ENCODE data around the gene PHGDH. TPM values are rescaled to one million over a fixed set of nuclear protein-coding genes. Genes with fewer than 3 reads are reported as not detected.

Gene PHGDH
- total and polyA plus RNA-seq, 2 of the 13 experiments (the other 11 are each of a cell fraction or from before 2014, with no cell fraction given), result 95.8 to 133 TPM

DNA sequence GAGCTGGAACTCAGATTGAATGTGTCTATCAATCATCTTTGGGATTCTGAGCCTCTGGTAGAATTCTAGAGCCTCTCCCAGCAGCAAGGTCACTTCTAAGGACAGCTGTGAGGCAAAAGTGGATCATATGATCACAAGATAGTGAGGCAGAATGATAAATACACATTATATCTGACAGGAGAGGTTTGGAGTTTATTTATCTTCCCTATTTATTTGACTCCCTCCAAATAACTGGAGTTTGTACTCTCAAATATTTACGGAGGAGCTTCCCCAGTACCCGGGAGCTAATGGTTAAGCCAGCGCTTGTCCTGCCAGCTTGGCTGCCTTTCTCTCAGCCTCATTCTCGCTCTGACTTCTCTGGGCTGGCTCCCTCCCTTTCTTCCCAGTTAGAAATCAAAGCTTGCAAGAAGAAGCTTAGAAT, 54.6 kb downstream of the PHGDH start (continued):
- TF ChIP-seq, protein P1, sequence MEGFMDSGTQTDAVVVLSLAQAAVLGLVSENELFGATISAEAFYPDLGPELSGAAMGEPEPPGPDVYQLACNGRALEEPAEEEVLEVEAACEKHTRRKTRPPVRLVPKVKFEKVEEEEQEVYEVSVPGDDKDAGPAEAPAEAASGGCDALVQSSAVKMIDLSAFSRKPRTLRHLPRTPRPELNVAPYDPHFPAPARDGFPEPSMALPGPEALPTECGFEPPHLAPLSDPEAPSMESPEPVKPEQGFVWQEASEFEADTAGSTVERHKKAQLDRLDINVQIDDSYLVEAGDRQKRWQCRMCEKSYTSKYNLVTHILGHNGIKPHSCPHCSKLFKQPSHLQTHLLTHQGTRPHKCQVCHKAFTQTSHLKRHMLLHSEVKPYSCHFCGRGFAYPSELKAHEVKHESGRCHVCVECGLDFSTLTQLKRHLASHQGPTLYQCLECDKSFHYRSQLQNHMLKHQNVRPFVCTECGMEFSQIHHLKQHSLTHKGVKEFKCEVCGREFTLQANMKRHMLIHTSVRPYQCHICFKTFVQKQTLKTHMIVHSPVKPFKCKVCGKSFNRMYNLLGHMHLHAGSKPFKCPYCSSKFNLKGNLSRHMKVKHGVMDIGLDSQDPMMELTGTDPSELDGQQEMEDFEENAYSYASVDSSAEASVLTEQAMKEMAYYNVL (CRISPR knock-in tag; IDR thresholded peaks at IDR 0.05; ENCODE audit: borderline replicate concordance), result no peak
- peak; percentile 87; the same call in 1 of the 2 replicates for TF ChIP-seq HMG20A (CRISPR knock-in tag; IDR thresholded peaks at IDR 0.05; ENCODE audit: borderline replicate concordance)
- TF ChIP-seq CHD2 (IDR thresholded peaks at IDR 0.05; ENCODE audit: low read depth, low read length), result no peak
- TF ChIP-seq, protein P2, sequence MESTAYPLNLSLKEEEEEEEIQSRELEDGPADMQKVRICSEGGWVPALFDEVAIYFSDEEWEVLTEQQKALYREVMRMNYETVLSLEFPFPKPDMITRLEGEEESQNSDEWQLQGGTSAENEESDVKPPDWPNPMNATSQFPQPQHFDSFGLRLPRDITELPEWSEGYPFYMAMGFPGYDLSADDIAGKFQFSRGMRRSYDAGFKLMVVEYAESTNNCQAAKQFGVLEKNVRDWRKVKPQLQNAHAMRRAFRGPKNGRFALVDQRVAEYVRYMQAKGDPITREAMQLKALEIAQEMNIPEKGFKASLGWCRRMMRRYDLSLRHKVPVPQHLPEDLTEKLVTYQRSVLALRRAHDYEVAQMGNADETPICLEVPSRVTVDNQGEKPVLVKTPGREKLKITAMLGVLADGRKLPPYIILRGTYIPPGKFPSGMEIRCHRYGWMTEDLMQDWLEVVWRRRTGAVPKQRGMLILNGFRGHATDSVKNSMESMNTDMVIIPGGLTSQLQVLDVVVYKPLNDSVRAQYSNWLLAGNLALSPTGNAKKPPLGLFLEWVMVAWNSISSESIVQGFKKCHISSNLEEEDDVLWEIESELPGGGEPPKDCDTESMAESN (CRISPR knock-in tag; conservative IDR thresholded peaks at IDR 0.05), result no peak
- TF ChIP-seq ZFP36L2 (CRISPR knock-in tag; IDR thresholded peaks at IDR 0.05), result no peak
- TF ChIP-seq, protein P3, sequence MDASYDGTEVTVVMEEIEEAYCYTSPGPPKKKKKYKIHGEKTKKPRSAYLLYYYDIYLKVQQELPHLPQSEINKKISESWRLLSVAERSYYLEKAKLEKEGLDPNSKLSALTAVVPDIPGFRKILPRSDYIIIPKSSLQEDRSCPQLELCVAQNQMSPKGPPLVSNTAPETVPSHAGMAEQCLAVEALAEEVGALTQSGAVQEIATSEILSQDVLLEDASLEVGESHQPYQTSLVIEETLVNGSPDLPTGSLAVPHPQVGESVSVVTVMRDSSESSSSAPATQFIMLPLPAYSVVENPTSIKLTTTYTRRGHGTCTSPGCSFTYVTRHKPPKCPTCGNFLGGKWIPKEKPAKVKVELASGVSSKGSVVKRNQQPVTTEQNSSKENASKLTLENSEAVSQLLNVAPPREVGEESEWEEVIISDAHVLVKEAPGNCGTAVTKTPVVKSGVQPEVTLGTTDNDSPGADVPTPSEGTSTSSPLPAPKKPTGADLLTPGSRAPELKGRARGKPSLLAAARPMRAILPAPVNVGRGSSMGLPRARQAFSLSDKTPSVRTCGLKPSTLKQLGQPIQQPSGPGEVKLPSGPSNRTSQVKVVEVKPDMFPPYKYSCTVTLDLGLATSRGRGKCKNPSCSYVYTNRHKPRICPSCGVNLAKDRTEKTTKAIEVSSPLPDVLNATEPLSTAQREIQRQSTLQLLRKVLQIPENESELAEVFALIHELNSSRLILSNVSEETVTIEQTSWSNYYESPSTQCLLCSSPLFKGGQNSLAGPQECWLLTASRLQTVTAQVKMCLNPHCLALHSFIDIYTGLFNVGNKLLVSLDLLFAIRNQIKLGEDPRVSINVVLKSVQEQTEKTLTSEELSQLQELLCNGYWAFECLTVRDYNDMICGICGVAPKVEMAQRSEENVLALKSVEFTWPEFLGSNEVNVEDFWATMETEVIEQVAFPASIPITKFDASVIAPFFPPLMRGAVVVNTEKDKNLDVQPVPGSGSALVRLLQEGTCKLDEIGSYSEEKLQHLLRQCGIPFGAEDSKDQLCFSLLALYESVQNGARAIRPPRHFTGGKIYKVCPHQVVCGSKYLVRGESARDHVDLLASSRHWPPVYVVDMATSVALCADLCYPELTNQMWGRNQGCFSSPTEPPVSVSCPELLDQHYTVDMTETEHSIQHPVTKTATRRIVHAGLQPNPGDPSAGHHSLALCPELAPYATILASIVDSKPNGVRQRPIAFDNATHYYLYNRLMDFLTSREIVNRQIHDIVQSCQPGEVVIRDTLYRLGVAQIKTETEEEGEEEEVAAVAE (CRISPR knock-in tag; IDR thresholded peaks at IDR 0.05; ENCODE audit: borderline replicate concordance), result no peak
- no peak; the same call in 1 of the 2 replicates for TF ChIP-seq SAP130 (CRISPR knock-in tag; IDR thresholded peaks at IDR 0.05; ENCODE audit: low read depth)
- TF ChIP-seq PTBP1 (IDR thresholded peaks at IDR 0.05; ENCODE audit: low read depth, low read length, poor library complexity, severe bottlenecking), result no peak
- no peak for TF ChIP-seq GLI4 (CRISPR knock-in tag; IDR thresholded peaks at IDR 0.05; ENCODE audit: borderline replicate concordance)
- 0 out of 4 replicates have a peak, but pooled peaks of 1 of the 2 experiments have one; percentile 36 for TF ChIP-seq KLF16 (CRISPR knock-in tag; IDR thresholded peaks at IDR 0.05)
- TF ChIP-seq, protein P4, sequence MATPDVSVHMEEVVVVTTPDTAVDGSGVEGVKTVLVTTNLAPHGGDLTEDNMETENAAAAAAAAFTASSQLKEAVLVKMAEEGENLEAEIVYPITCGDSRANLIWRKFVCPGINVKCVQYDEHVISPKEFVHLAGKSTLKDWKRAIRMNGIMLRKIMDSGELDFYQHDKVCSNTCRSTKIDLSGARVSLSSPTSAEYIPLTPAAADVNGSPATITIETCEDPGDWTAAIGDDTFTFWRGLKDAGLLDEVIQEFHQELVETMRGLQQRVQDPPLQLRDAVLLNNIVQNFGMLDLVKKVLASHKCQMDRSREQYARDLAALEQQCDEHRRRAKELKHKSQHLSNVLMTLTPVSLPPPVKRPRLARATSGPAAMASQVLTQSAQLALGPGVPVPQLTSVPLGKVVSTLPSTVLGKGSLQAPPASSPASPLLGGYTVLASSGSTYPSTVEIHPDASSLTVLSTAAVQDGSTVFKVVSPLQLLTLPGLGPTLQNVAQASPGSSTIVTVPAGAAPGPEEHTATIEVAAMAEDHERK (CRISPR knock-in tag; IDR thresholded peaks at IDR 0.05; ENCODE audit: low read depth), result no peak
- no peak for TF ChIP-seq ZFP62 (CRISPR knock-in tag; IDR thresholded peaks at IDR 0.05)
- TF ChIP-seq KLF12 (CRISPR knock-in tag; IDR thresholded peaks at IDR 0.05; ENCODE audit: borderline replicate concordance), result 0 out of 2 replicates have a peak, but pooled peaks have one; percentile 15
- TF ChIP-seq THAP11 (CRISPR knock-in tag; IDR thresholded peaks at IDR 0.05), result peak; percentile 44; the same call in 1 of the 2 replicates
- TF ChIP-seq ZNF773 (CRISPR knock-in tag; IDR thresholded peaks at IDR 0.05; ENCODE audit: borderline replicate concordance), result no peak
- TF ChIP-seq NONO (IDR thresholded peaks at IDR 0.05), result no peak
- 0 out of 2 replicates have a peak, but pooled peaks have one; percentile 32 for TF ChIP-seq NONO (CRISPR knock-in tag; conservative IDR thresholded peaks at IDR 0.05)
- TF ChIP-seq, protein P5, sequence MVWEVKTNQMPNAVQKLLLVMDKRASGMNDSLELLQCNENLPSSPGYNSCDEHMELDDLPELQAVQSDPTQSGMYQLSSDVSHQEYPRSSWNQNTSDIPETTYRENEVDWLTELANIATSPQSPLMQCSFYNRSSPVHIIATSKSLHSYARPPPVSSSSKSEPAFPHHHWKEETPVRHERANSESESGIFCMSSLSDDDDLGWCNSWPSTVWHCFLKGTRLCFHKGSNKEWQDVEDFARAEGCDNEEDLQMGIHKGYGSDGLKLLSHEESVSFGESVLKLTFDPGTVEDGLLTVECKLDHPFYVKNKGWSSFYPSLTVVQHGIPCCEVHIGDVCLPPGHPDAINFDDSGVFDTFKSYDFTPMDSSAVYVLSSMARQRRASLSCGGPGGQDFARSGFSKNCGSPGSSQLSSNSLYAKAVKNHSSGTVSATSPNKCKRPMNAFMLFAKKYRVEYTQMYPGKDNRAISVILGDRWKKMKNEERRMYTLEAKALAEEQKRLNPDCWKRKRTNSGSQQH (CRISPR knock-in tag; IDR thresholded peaks at IDR 0.05; ENCODE audit: low read depth), result 0 out of 2 replicates have a peak, but pooled peaks have one; percentile 13

All from HepG2 (cell line).